ENCODE data around the gene DLL1. TPM values are rescaled to one million over a fixed set of nuclear protein-coding genes. Genes with fewer than 3 reads are reported as not detected.

DLL1 gene
- total RNA-seq, 2 experiments from 2014 or later = not detected

DNA sequence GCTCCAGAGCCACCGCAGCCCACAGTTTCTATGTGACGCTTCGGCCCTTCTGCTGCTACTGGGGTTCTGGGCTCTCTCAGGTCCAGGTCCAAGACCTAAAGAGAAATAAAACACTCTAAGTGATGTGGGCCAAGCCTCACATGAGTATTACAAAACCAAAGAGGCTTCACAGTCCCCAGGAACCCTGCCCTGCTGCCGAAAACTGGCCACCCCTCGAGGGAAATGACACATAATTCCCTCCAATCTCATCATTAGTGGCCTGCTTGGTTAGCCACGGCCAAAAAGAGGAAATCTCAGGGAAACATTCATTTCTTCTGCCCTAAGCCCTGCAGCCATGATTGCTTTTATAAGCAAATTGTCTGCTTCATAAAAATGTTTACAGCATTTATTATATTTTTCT is 32.5 kb downstream of the DLL1 start:
- DNase-seq (ENCODE audit: low spot score) = no peak
- H3K36me3 ChIP-seq (ENCODE audit: insufficient read depth, low read length) = no peaks in the 10 kb centered on the region
- TF ChIP-seq, protein P1, sequence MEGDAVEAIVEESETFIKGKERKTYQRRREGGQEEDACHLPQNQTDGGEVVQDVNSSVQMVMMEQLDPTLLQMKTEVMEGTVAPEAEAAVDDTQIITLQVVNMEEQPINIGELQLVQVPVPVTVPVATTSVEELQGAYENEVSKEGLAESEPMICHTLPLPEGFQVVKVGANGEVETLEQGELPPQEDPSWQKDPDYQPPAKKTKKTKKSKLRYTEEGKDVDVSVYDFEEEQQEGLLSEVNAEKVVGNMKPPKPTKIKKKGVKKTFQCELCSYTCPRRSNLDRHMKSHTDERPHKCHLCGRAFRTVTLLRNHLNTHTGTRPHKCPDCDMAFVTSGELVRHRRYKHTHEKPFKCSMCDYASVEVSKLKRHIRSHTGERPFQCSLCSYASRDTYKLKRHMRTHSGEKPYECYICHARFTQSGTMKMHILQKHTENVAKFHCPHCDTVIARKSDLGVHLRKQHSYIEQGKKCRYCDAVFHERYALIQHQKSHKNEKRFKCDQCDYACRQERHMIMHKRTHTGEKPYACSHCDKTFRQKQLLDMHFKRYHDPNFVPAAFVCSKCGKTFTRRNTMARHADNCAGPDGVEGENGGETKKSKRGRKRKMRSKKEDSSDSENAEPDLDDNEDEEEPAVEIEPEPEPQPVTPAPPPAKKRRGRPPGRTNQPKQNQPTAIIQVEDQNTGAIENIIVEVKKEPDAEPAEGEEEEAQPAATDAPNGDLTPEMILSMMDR (conservative IDR thresholded peaks at IDR 0.05; ENCODE audit: low read length) = no peak
- no peak for TF ChIP-seq EZH2phosphoT487 (IDR thresholded peaks at IDR 0.05; ENCODE audit: borderline replicate concordance, low read depth, low read length)
- BruUV-seq (replicated peaks) = no TSS peak
- H3K9me3 ChIP-seq (ENCODE audit: low read length) = no peaks in the 10 kb centered on the region
- H3K4me2 ChIP-seq (ENCODE audit: low read length) = no peak overlapping the region
- H3K79me2 ChIP-seq (ENCODE audit: insufficient read depth, low read depth, low read length) = no peaks in the 10 kb centered on the region
- CTCF ChIA-PET (ENCODE audit: unreplicated experiment) = no interaction called here
- H3K9me2 ChIP-seq (ENCODE audit: insufficient read depth, low read length) = no peaks in the 10 kb centered on the region
- H3K4me3 ChIP-seq (ENCODE audit: low read depth, low read length, poor library complexity, severe bottlenecking) = no peak overlapping the region
- POLR2A ChIA-PET = no interaction called here
- no peaks in the 10 kb centered on the region for H3K4me1 ChIP-seq (ENCODE audit: insufficient read depth, low read length, poor library complexity, severe bottlenecking)
- no peak overlapping the region for H3K27ac ChIP-seq (ENCODE audit: low read depth, low read length, poor library complexity, severe bottlenecking)
- H4K20me1 ChIP-seq (ENCODE audit: insufficient read depth, low read length) = no peaks in the 10 kb centered on the region
- H2AFZ ChIP-seq (ENCODE audit: low read length) = no peak overlapping the region
- intact Hi-C loops (cut with micrococcal nuclease; ENCODE audit: unreplicated experiment) = no loop called here

GRCh38 chr6:170257376-170257775 is 33.5 kb downstream of the DLL1 start:
- H3K9me3 ChIP-seq (ENCODE audit: low read length) = no peaks in the 10 kb centered on the region
- no peak for DNase-seq (ENCODE audit: low spot score)
- H3K36me3 ChIP-seq (ENCODE audit: insufficient read depth, low read length) = no peaks in the 10 kb centered on the region
- ChIA-PET CTCF (ENCODE audit: unreplicated experiment) (no interaction called here), POLR2A (interaction anchor here (0.7 kb wide), 1 partner anchor 999 kb away, joined by 3 read pairs; no protein-coding TSS in a partner anchor)
- no peak overlapping the region for H3K4me3 ChIP-seq (ENCODE audit: low read depth, low read length, poor library complexity, severe bottlenecking)
- H2AFZ ChIP-seq (ENCODE audit: low read length) = no peak overlapping the region
- TF ChIP-seq, protein P1 (conservative IDR thresholded peaks at IDR 0.05; ENCODE audit: low read length) = no peak
- TF ChIP-seq EZH2phosphoT487 (IDR thresholded peaks at IDR 0.05; ENCODE audit: borderline replicate concordance, low read depth, low read length) = no peak
- H3K79me2 ChIP-seq (ENCODE audit: insufficient read depth, low read depth, low read length) = no peaks in the 10 kb centered on the region
- no peak overlapping the region for H3K4me2 ChIP-seq (ENCODE audit: low read length)
- H3K27ac ChIP-seq (ENCODE audit: low read depth, low read length, poor library complexity, severe bottlenecking) = no peak overlapping the region
- intact Hi-C loops (cut with micrococcal nuclease; ENCODE audit: unreplicated experiment) = no loop called here
- no peaks in the 10 kb centered on the region for H4K20me1 ChIP-seq (ENCODE audit: insufficient read depth, low read length)
- no peaks in the 10 kb centered on the region for H3K9me2 ChIP-seq (ENCODE audit: insufficient read depth, low read length)
- no TSS peak for BruUV-seq (replicated peaks)
- no peaks in the 10 kb centered on the region for H3K4me1 ChIP-seq (ENCODE audit: insufficient read depth, low read length, poor library complexity, severe bottlenecking)

GRCh38 chr6:170256641-170257040 is 34.2 kb downstream of the DLL1 start:
- Histone ChIP-seq H3K9me3 (ENCODE audit: low read length) (no peaks in the 10 kb centered on the region), H3K9me2 (ENCODE audit: insufficient read depth, low read length) (no peaks in the 10 kb centered on the region), H4K20me1 (ENCODE audit: insufficient read depth, low read length) (no peaks in the 10 kb centered on the region), H3K27ac (ENCODE audit: low read depth, low read length, poor library complexity, severe bottlenecking) (no peak overlapping the region), H2AFZ (ENCODE audit: low read length) (no peak overlapping the region), H3K36me3 (ENCODE audit: insufficient read depth, low read length) (no peaks in the 10 kb centered on the region), H3K79me2 (ENCODE audit: insufficient read depth, low read depth, low read length) (no peaks in the 10 kb centered on the region), H3K4me2 (ENCODE audit: low read length) (no peak overlapping the region), H3K4me3 (ENCODE audit: low read depth, low read length, poor library complexity, severe bottlenecking) (no peak overlapping the region), H3K4me1 (ENCODE audit: insufficient read depth, low read length, poor library complexity, severe bottlenecking) (no peaks in the 10 kb centered on the region)
- POLR2A ChIA-PET = no interaction called here
- DNase-seq (ENCODE audit: low spot score) = no peak
- TF ChIP-seq EZH2phosphoT487 (IDR thresholded peaks at IDR 0.05; ENCODE audit: borderline replicate concordance, low read depth, low read length) = no peak
- TF ChIP-seq, protein P1 (conservative IDR thresholded peaks at IDR 0.05; ENCODE audit: low read length) = no peak
- CTCF ChIA-PET (ENCODE audit: unreplicated experiment) = no interaction called here
- intact Hi-C loops (cut with micrococcal nuclease; ENCODE audit: unreplicated experiment) = no loop called here
- BruUV-seq (replicated peaks) = no TSS peak

Data from OCI-LY7 (cell line).